Measurements from ENCODE around the gene TUSC2.
A peak's percentile ranks its signal among the peaks of the same experiment; 100 is the strongest.

TUSC2 gene

GRCh38 chr3:50352781-50353180 is 24.8 kb upstream of the TUSC2 start:
- Histone ChIP-seq H3K27me3 (ENCODE audit: insufficient read depth, poor library complexity, severe bottlenecking) (no peaks in the 10 kb centered on the region), H3K4me3 (replicated peaks; ENCODE audit: insufficient read depth, low read length) (no peak overlapping the region), H3K27ac (replicated peaks) (no peak overlapping the region)
- DNase-seq (ENCODE audit: low read depth in 1 of 2, low spot score in 1 of 2): no peak
- TF ChIP-seq SPI1 (IDR thresholded peaks at IDR 0.05; ENCODE audit: borderline replicate concordance, low read depth): no peak
- TF ChIP-seq CTCF (IDR thresholded peaks at IDR 0.05; ENCODE audit: insufficient read depth, low read length): peak; percentile 8
- no peak for TF ChIP-seq POLR2AphosphoS5 (IDR thresholded peaks at IDR 0.05; ENCODE audit: low read depth)

GRCh38 chr3:50351323-50351697 is 23.3 kb upstream of the TUSC2 start:
- TF ChIP-seq GABPA (IDR thresholded peaks at IDR 0.05; ENCODE audit: low read depth) (no peak), REST (IDR thresholded peaks at IDR 0.05; ENCODE audit: insufficient replicate concordance, low read depth) (no peak), POLR2AphosphoS5 (IDR thresholded peaks at IDR 0.05; ENCODE audit: low read depth) (no peak; the same call in 1 of the 2 replicates), SPI1 (IDR thresholded peaks at IDR 0.05; ENCODE audit: borderline replicate concordance, low read depth) (no peak), CTCF (IDR thresholded peaks at IDR 0.05; ENCODE audit: insufficient read depth, low read length) (no peak)
- Histone ChIP-seq H3K27me3 (ENCODE audit: insufficient read depth, poor library complexity, severe bottlenecking) (no peaks in the 10 kb centered on the region), H3K4me3 (replicated peaks; ENCODE audit: insufficient read depth, low read length) (peak overlapping the region; percentile 58), H3K27ac (replicated peaks) (peak overlapping the region; percentile 94)
- DNase-seq (ENCODE audit: low read depth in 1 of 2, low spot score in 1 of 2): no peak

- peak within 1 kb of the TSS; percentile 58 for H3K4me3 ChIP-seq (replicated peaks; ENCODE audit: insufficient read depth, low read length)
Measured at GRCh38 chr3:50350527-50351322, 22.7 kb upstream of the TUSC2 start, which contains the start of the genes CYB561D2 and NPRL2. CYB561D2 (plus strand) TSS chr3:50350862; CDS start chr3:50351434, 572 bp downstream. NPRL2 (minus strand) TSS chr3:50350775; CDS start chr3:50350652, 123 bp downstream.

More at GRCh38 chr3:50350527-50351322, 22.7 kb upstream of the TUSC2 start, which contains the start of the genes CYB561D2 and NPRL2:
- H3K27ac ChIP-seq (replicated peaks): peak within 1 kb of the TSS; percentile 94
- DNase-seq (ENCODE audit: low read depth in 1 of 2, low spot score in 1 of 2): peak; percentile 94 to 99
- H3K27me3 ChIP-seq (ENCODE audit: insufficient read depth, poor library complexity, severe bottlenecking): no peaks in the 10 kb centered on the region
- no peak for TF ChIP-seq CTCF (IDR thresholded peaks at IDR 0.05; ENCODE audit: insufficient read depth, low read length)
- TF ChIP-seq REST (IDR thresholded peaks at IDR 0.05; ENCODE audit: insufficient replicate concordance, low read depth): peak; percentile 33
- peak; percentile 84 for TF ChIP-seq POLR2AphosphoS5 (IDR thresholded peaks at IDR 0.05; ENCODE audit: low read depth)
- TF ChIP-seq SPI1 (IDR thresholded peaks at IDR 0.05; ENCODE audit: borderline replicate concordance, low read depth): no peak
- peak; percentile 81 for TF ChIP-seq GABPA (IDR thresholded peaks at IDR 0.05; ENCODE audit: low read depth)

All from HL-60 (cell line).